ENCODE data around the gene MEGF11. TPM values are rescaled to one million over a fixed set of nuclear protein-coding genes. Genes with fewer than 3 reads are reported as not detected.

The MEGF11 gene
- total and polyA plus RNA-seq, 2 donors (not counting 1 experiment from before 2014, with no cell fraction given), result under 0.01 TPM; not detected in 1

GRCh38 chr15:65922621-65923020 lies 330.9 kb downstream of the MEGF11 start:
- no peaks in the 10 kb centered on the region for H3K36me3 ChIP-seq (ENCODE audit: control insufficient read depth, insufficient read depth, low read length)
- no peak overlapping the region for H3K27ac ChIP-seq (ENCODE audit: insufficient read depth, low read length)
- no peaks in the 10 kb centered on the region for H3K27me3 ChIP-seq (ENCODE audit: control insufficient read depth, insufficient read depth, low read length)
- no peaks in the 10 kb centered on the region for H4K20me1 ChIP-seq (ENCODE audit: control insufficient read depth, extremely low read depth, insufficient read depth, low read length)
- no peaks in the 10 kb centered on the region for H3K79me2 ChIP-seq (ENCODE audit: control insufficient read depth, insufficient read depth, low read length)
- H2AFZ ChIP-seq (ENCODE audit: low read length), result no peak overlapping the region
- H3K9ac ChIP-seq (ENCODE audit: insufficient read depth, low read length), result no peak overlapping the region
- H3K4me2 ChIP-seq (ENCODE audit: extremely low read depth, insufficient read depth, low read length), result no peak overlapping the region
- no peak for DNase-seq (ENCODE audit: low read depth in 2 of 2)
- H3K9me3 ChIP-seq (ENCODE audit: control insufficient read depth, insufficient read depth, low read depth, low read length), result no peaks in the 10 kb centered on the region
- no peak overlapping the region for H3K4me3 ChIP-seq (replicated peaks in 1 of 4; ENCODE audit: control extremely low read depth in 1 of 4, insufficient read depth in 1 of 4, low read depth in 3 of 4, low read length in 4 of 4)
- no peaks in the 10 kb centered on the region for H3K4me1 ChIP-seq (ENCODE audit: control insufficient read depth, extremely low read depth, insufficient read depth, low read length)
- no peak for TF ChIP-seq EZH2 (IDR thresholded peaks at IDR 0.05; ENCODE audit: low read length, missing control alignments)
- TF ChIP-seq, protein P1, sequence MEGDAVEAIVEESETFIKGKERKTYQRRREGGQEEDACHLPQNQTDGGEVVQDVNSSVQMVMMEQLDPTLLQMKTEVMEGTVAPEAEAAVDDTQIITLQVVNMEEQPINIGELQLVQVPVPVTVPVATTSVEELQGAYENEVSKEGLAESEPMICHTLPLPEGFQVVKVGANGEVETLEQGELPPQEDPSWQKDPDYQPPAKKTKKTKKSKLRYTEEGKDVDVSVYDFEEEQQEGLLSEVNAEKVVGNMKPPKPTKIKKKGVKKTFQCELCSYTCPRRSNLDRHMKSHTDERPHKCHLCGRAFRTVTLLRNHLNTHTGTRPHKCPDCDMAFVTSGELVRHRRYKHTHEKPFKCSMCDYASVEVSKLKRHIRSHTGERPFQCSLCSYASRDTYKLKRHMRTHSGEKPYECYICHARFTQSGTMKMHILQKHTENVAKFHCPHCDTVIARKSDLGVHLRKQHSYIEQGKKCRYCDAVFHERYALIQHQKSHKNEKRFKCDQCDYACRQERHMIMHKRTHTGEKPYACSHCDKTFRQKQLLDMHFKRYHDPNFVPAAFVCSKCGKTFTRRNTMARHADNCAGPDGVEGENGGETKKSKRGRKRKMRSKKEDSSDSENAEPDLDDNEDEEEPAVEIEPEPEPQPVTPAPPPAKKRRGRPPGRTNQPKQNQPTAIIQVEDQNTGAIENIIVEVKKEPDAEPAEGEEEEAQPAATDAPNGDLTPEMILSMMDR (conservative IDR thresholded peaks at IDR 0.05 in 1 of 2, IDR thresholded peaks at IDR 0.05 in 1 of 2; ENCODE audit: low read depth in 1 of 2, low read length in 2 of 2), result no peak

- TF ChIP-seq, protein P1 (conservative IDR thresholded peaks at IDR 0.05 in 1 of 2, IDR thresholded peaks at IDR 0.05 in 1 of 2; ENCODE audit: low read depth in 1 of 2, low read length in 2 of 2), result no peak
- no peak for TF ChIP-seq EZH2 (IDR thresholded peaks at IDR 0.05; ENCODE audit: low read length, missing control alignments)
- no peak overlapping the region for H2AFZ ChIP-seq (ENCODE audit: low read length)
Observed at GRCh38 chr15:65921780-65922179, 331.8 kb downstream of the MEGF11 start.

GRCh38 chr15:65920825-65921309 lies 332.7 kb downstream of the MEGF11 start:
- Histone ChIP-seq H3K4me3 (replicated peaks in 1 of 4; ENCODE audit: control extremely low read depth in 1 of 4, insufficient read depth in 1 of 4, low read depth in 3 of 4, low read length in 4 of 4) (no peak overlapping the region), H3K4me2 (ENCODE audit: extremely low read depth, insufficient read depth, low read length) (no peak overlapping the region), H3K4me1 (ENCODE audit: control insufficient read depth, extremely low read depth, insufficient read depth, low read length) (peaks cover 6% of the 10 kb centered on the region), H3K36me3 (ENCODE audit: control insufficient read depth, insufficient read depth, low read length) (no peaks in the 10 kb centered on the region), H3K27ac (ENCODE audit: insufficient read depth, low read length) (no peak overlapping the region), H3K27me3 (ENCODE audit: control insufficient read depth, insufficient read depth, low read length) (no peaks in the 10 kb centered on the region), H2AFZ (ENCODE audit: low read length) (no peak overlapping the region), H3K9me3 (ENCODE audit: control insufficient read depth, insufficient read depth, low read depth, low read length) (no peaks in the 10 kb centered on the region), H3K9ac (ENCODE audit: insufficient read depth, low read length) (no peak overlapping the region), H3K79me2 (ENCODE audit: control insufficient read depth, insufficient read depth, low read length) (no peaks in the 10 kb centered on the region), H4K20me1 (ENCODE audit: control insufficient read depth, extremely low read depth, insufficient read depth, low read length) (no peaks in the 10 kb centered on the region)
- TF ChIP-seq EZH2 (IDR thresholded peaks at IDR 0.05; ENCODE audit: low read length, missing control alignments), result no peak
- TF ChIP-seq, protein P1 (conservative IDR thresholded peaks at IDR 0.05 in 1 of 2, IDR thresholded peaks at IDR 0.05 in 1 of 2; ENCODE audit: low read depth in 1 of 2, low read length in 2 of 2), result no peak
- no peak for DNase-seq (ENCODE audit: low read depth in 2 of 2)

More at GRCh38 chr15:65921780-65922179, 331.8 kb downstream of the MEGF11 start:
- no peak overlapping the region for H3K4me2 ChIP-seq (ENCODE audit: extremely low read depth, insufficient read depth, low read length)
- no peak overlapping the region for H3K4me3 ChIP-seq (replicated peaks in 1 of 4; ENCODE audit: control extremely low read depth in 1 of 4, insufficient read depth in 1 of 4, low read depth in 3 of 4, low read length in 4 of 4)
- H3K9me3 ChIP-seq (ENCODE audit: control insufficient read depth, insufficient read depth, low read depth, low read length), result no peaks in the 10 kb centered on the region
- no peak for DNase-seq (ENCODE audit: low read depth in 2 of 2)
- no peaks in the 10 kb centered on the region for H3K36me3 ChIP-seq (ENCODE audit: control insufficient read depth, insufficient read depth, low read length)
- H3K4me1 ChIP-seq (ENCODE audit: control insufficient read depth, extremely low read depth, insufficient read depth, low read length), result peaks cover 3% of the 10 kb centered on the region
- no peak overlapping the region for H3K9ac ChIP-seq (ENCODE audit: insufficient read depth, low read length)
- H4K20me1 ChIP-seq (ENCODE audit: control insufficient read depth, extremely low read depth, insufficient read depth, low read length), result no peaks in the 10 kb centered on the region
- no peak overlapping the region for H3K27ac ChIP-seq (ENCODE audit: insufficient read depth, low read length)
- H3K27me3 ChIP-seq (ENCODE audit: control insufficient read depth, insufficient read depth, low read length), result no peaks in the 10 kb centered on the region
- H3K79me2 ChIP-seq (ENCODE audit: control insufficient read depth, insufficient read depth, low read length), result no peaks in the 10 kb centered on the region
